HG02840 (cell line): ENCODE measurements around the gene TMPRSS6.

Experiments used
- ATAC-seq: cut with Tn5 transposase; IDR thresholded peaks from one replicate; pipeline ENCODE4 v1.9.1; 2021; ENCODE audit warnings: mild to moderate bottlenecking, moderate library complexity, moderate number of reproducible peaks; ENCODE audit not compliant: unreplicated experiment, low FRiP score

TMPRSS6 gene

GRCh38 chr22:37119872-37120271, 10.4 kb upstream of the TMPRSS6 start:
- no peak for ATAC-seq

- no peak for ATAC-seq
These were observed 8.6 kb upstream of the TMPRSS6 start for GRCh38 chr22:37118083-37118482.

- no peak for ATAC-seq
These were observed 7.6 kb upstream of the TMPRSS6 start for GRCh38 chr22:37117092-37117491.

- no peak for ATAC-seq
These were observed 5.5 kb upstream of the TMPRSS6 start for GRCh38 chr22:37115032-37115431.

GRCh38 chr22:37113757-37114156, 4.2 kb upstream of the TMPRSS6 start:
- no peak for ATAC-seq

GRCh38 chr22:37112084-37112728, 2.7 kb upstream of the TMPRSS6 start:
- no peak for ATAC-seq

GRCh38 chr22:37111156-37111717, 1.7 kb upstream of the TMPRSS6 start:
- no peak for ATAC-seq

- ATAC-seq = no peak
These were observed 1.5 kb downstream of the TMPRSS6 start for GRCh38 chr22:37107816-37108621.

- no peak for ATAC-seq
These were observed 3.5 kb downstream of the TMPRSS6 start for GRCh38 chr22:37105990-37106389.

- no peak for ATAC-seq
These were observed 4.4 kb downstream of the TMPRSS6 start for GRCh38 chr22:37105154-37105553.

- no peak for ATAC-seq
These were observed 5.7 kb downstream of the TMPRSS6 start for GRCh38 chr22:37103656-37104452.

GRCh38 chr22:37103151-37103550, 6.4 kb downstream of the TMPRSS6 start:
- ATAC-seq = no peak

GRCh38 chr22:37101311-37102066, 8.0 kb downstream of the TMPRSS6 start:
- no peak for ATAC-seq

GRCh38 chr22:37100589-37101127, 8.9 kb downstream of the TMPRSS6 start:
- ATAC-seq = no peak

GRCh38 chr22:37098976-37099591, 10.4 kb downstream of the TMPRSS6 start:
- ATAC-seq = no peak

GRCh38 chr22:37097346-37097745, 12.2 kb downstream of the TMPRSS6 start:
- ATAC-seq = no peak

- ATAC-seq = no peak
These were observed 14.4 kb downstream of the TMPRSS6 start for GRCh38 chr22:37095113-37095512.

GRCh38 chr22:37094239-37094638, 15.3 kb downstream of the TMPRSS6 start:
- ATAC-seq = no peak

- no peak for ATAC-seq
These were observed 16.5 kb downstream of the TMPRSS6 start for GRCh38 chr22:37092997-37093396.
